Activated CD8-positive, alpha-beta memory T cell treated with anti-CD3 and anti-CD28 coated beads, Interleukin-2, amount 50 U/mL, for 1 hour (primary cell): ENCODE data around the gene TF.
"Not testable (repeated sequence)": the region's sequence is repeated elsewhere in the genome, so short reads cannot be mapped to it uniquely, and the experiment has no call there.

Source experiments
- DNase-seq: peaks from one replicate; pipeline ENCODE4 v3.0.0-alpha.2; 2020; ENCODE audit errors: extremely low read depth

TF gene

DNA sequence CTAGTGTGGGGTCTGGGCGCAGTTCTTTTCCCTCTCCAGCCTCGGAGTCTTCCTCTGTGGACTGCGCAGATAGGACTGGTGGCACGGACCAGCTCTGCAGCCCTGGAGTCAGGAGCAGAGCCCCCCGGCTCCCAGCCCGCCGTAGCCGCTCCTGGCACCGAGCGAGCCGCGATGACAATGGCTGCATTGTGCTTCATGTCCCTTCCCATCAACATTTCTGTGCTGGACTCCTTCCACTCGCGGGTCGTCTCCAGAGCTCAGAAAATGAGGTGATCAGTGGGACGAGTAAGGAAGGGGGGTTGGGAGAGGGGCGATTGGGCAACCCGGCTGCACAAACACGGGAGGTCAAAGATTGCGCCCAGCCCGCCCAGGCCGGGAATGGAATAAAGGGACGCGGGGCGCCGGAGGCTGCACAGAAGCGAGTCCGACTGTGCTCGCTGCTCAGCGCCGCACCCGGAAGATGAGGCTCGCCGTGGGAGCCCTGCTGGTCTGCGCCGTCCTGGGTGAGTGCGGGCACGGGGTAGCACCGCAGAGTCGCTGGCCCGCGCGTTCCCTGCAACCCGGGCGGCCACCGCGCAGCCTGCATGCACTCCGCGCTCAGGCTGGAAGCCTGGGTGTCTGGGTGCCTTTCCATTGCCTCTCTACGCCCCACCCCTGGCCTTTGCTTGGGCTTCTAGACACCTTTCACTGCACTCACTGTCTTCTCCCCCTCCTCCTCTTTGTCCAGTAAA is at the start of gene TF:
Gene TF (plus strand): TSS at position 413 of the 731 bp plus-strand sequence. CDS start 48 bp downstream, at position 461.
- DNase-seq, result no peak

DNA sequence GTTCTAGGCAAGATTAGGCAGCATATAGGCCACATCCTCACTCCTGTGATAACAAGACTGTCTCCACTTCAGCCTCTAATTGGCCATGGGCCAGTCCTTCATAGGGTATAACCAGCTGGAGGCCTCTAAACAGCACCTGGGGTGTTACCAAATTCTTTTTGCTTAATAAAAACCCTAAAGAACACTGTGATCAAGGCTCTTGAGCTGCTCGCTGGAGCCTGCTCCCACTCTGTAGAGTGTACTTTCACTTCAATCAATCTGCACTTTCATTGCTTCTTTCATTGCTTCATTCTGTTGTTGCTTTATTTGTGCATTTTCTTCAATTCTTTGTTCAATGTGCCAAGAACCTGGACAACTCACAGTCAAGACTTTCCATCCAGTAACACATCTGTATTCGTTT is 48.2 kb upstream of the TF start:
- no peak for DNase-seq

DNA sequence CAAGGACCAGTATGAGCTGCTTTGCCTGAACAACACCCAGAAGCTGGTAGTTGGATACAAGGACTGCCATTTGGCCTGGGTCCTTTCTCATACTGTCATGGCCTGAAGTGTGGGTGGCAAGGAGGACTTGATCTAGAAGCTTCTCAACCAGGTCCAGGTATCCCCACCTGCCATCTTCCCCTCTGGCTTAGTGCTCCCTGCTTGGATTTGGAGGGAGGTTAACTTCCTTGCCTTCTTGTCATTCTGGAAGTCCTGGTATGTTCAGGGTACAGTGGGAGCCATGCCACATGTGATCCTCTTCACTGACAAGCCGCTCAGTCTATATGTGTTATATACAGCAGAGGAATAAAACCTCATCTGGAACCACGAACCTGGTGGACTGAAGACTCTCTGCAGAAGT is 46.7 kb upstream of the TF start:
- DNase-seq, result no peak

DNA sequence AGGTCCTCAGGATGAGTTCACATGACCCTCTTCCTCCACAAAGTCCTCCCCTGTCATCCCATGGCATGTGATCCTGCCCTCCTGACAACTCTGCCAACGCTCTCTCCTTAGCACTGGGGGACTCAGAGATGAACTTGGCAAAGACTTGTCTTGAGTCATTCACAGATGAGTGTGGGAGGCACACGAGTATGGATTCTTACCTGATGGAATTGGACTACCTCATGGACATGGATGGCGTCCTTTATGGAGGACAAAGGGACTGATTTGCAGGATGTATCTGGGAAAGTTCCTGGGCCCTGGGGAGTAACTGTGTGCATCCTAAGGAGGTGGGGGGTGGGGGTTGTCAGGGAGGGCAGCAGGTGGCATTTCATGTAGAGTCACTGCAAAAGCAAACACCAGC is 46.3 kb upstream of the TF start:
- no peak for DNase-seq

DNA sequence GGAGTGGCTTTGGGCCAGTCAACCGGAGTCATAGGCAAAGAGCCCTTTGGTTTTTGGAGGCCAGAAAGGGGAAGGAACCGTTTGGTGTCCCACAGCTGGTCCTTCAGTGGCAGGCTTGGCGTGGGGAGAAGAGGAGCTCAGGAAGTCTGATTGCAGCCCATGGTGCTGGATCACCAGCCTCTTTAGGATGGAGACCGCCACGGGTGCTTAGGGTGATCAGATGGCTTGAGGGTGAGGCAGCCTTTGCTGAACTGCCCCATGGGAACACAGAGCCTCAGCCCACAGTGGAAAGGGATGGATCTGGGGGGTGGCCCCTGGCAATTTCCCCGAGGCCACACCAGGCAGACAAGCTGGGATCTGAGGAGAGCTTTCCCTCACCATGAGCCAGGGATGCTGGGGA is 45.8 kb upstream of the TF start:
- DNase-seq, result no peak

DNA sequence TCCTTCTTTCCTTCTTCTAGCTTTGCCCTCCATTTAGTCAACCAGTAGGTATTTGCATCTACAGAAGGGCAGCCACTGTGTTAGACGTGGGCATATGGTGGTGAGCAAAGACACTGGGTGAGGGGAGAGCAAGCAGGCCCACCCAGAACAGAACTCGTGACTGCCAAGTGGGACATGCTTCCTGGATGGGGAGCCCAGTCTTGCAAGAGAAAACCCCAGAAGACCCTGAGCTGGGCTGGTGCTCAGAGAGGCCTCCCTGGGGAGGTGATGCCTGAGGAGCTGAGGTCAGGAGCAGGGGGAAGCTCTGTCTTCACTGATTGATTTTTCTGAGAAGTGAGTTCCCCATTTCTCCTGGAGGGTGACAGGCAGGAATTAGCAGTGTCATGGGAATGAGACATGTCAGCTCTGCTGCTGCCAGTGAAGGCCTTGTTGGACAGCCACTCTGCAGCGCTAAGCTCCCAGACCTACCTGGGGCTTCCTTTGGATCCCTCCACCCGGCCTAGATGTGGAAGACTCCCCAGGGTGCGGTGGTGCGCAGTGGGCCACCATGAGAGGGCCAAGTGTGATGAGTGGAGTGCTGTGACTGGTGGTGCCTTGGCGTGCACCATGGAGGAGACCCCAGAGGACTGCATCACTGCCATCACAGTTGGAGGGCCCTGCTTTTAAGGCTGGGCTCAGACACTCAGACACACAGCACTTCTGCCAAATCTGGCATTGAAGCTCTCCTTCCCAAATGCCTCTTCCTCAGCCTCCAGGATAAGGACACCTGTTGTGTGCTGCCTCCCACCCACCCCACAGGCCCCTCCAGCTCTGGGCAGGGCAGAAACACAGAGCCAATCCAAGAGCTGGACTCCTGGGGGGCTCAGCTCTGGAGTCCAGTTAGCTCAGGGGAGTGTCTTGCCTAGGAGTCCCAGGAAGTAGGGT is 44.5 kb upstream of the TF start:
- no peak for DNase-seq

DNA sequence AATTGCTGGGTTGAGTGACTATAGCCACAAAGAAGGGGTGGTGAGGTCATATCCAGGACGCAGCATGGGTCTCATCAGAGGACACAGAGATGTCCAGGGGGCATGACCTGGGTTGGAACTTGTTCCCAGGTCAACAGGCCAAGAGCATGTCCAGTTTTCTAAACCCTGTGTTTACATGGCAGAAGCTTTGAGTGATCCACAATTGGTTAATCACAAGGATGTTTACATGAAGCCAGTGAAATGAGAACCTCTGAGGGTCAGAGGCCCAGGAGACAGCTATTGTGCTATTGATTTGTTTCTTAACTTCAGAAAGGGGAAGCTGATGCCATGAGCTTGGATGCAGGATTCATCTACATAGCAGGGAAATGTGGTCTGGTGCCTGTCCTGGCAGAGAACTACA is 42.3 kb upstream of the TF start:
- no peak for DNase-seq

DNA sequence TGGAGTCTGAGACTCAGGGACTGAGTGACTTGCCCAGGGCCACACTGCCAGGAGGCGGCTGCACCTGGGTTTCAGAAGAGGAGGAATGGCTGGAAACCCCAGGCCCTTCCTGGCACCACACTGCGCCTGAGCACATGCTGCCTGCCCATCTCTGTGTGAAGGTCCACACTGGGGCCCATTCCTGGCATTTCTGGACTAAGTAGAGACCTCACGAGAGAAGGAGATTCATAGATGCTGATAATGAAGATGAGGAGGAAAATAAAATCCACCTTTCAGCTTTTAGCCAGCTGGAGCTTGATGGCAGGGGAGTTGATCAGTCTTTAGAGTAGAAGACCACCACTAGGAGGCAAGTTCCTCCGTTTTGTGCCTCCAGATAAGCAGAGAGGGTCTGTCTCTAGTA is 40.2 kb upstream of the TF start:
- DNase-seq, result no peak

DNA sequence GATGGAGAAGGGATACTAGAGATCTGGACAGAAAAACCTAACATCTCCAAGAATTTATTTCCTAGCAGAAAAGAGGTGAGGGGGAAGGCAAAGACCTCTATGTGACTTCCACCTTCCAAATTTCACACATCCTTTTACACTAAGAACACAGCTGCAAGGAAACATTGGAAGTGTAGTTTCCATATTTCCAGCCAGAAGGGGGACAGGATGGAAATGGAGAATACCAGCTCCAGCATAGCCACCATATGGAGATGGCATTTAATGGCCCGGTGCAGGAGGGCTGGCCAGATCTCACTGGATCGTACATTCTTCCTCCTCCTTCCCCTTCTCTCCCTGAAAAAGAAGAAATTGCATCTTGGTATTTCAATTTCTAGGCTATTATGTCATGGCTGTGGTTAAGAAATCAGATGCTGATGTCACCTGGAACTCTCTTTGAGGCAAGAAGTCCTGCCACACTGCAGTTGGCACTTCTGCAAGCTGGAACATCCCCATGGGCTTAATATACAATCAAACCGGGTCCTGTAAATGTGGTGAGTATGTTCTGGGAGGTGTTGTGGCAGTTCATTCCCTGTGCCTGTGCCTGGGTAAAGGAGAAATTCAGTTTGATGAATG is 36.9 kb upstream of the TF start:
- DNase-seq, result no peak

DNA sequence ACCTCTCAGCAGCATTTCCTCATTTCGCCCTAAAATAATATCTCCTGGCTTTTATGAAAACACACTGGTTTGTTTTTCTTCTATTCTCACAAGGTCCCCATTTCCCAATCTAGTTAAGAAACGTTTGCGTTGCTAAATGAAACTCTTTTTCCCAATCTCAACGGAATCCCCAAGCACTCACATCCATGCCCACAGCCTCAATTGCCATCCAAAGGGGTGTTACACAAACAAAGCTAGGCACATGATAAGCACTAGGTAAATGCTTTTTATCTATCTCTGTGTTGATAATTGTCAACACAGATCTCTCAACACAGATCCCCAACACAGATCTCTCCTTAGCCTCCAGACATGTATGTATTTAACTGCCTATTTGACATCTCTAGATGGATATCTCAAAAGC is 35.2 kb upstream of the TF start:
- no peak for DNase-seq

DNA sequence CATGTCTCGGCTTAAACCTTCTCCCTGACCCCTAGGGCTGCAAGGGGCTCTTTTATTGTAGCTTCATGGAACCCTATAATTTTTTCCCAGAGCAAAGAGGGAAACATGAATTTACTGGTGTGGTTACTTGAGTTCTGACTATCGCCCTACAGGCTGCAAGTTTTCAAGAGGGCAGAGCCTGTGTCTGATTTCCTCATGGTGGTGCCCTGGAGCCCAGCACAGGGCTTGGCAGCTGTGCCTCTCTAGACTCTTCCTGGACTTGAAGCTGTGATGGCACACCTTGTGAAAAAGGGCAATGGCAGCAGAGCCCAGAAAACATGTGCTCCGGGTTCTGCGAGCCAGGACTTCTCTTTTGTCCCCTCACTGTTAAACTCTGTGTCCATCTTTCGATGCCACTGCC is 34.2 kb upstream of the TF start:
- no peak for DNase-seq

DNA sequence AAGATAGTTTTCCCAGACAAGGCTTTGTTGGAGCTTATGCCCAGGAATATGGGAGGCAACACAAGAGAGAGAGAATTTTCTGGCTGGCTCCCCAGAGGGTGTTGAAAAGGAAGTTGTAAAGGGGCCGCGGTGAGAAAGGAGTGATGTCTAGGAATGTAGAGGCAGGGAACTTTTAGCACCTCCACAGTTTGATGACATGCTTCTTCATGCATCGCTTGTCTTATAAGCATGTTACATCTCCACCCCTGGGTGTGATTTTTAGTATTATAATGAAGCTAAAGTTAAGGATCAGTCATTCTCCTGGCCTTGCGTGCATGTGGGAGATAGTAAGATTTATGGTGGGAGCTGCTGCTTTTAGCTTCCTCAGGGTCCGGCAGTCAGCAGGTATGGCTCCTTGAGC is 32.8 kb upstream of the TF start:
- no peak for DNase-seq

DNA sequence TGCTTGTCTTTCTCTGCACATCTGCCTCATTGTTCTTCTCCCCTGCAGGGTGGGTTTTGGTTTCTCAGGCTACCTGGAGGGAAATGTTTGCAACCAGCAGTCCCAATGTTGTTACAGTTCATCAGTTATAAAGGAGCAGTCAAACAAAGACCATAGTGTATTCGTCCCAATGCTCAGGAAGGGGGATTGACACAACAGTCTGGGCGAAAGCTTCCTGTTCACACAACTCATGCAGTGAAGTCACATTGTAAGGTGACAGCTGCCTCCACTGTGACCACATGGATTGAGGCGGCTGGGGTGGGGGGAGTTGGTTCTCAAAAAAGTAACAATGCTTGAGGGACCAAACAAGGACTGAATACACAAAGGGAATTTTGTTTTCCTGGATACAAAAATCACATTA is 28.8 kb upstream of the TF start:
- no peak for DNase-seq

DNA sequence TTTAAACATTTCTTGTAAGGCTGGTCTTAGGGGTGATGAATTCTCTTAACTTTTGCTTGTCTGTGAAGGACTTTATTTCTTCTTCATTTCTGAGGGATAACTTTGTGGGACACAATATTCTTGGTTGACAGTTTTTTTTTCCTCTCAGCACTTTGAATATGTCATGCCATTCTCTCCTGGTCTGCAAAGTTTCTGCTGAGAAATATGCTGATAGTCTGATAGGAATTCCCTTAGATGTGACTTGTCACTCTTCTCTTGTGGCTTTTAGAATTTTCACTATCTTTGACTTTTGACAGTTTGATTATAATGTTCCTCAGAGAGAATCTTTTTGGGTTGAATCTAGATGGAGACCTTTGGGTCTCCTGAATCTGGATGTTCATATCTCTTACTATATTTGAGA is 23.3 kb upstream of the TF start:
- DNase-seq, result no peak

DNA sequence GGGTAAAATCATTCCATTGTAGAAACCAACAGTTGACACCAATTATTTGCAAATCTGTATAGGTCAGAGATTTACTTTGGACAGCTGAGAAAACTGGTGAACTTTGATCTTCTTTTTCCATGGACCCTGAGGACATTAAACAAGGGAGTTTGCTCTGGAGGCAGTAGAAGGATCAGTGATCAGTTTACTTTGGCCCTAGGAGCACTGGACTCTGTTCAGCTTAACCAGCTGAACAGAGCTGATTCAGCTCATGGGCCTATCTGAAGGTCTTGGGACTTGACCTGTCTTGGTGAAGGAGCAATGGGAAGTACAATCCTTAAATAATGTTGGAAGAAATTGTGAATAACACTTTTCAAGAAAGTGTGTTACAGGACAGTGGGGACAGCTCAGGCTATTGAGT is 15.2 kb upstream of the TF start:
- DNase-seq, result no peak

DNA sequence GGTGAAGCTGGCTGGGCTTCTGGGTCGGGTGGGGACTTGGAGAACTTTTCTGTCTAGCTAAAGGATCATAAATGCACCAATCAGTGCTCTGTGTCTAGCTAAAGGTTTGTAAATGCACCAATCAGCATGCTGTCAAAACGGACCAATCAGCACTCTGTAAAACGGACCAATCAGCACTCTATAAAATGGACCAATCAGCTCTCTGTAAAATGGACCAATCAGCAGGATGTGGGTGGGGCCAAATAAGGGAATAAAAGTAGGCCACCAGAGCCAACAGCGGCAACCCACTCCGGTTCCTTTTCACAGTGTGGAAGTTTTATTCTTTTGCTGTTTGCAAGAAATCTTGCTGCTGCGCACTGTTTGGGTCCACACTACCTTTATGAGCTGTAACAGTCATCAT is 14.0 kb upstream of the TF start:
- DNase-seq, result not testable (repeated sequence)

DNA sequence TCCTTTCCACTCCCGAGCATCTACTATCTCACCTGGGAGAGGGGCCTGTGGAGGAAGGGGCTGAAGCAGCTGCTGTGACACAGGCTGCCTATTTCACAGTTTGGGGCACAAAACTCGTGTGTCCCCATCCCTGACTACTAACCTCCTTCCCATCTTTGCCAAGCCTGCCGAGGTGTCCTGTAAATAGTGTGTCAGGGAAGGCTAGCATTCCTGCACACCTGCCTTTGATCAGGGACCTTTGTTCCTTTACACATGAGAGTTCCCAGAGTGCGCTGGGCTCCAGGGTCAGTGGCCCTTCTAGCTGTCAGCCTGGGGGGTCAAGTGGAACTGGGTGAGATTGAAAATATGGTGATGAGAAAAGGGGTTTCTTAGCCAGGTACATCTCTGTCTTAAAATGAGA is 13.0 kb upstream of the TF start:
- DNase-seq, result no peak

DNA sequence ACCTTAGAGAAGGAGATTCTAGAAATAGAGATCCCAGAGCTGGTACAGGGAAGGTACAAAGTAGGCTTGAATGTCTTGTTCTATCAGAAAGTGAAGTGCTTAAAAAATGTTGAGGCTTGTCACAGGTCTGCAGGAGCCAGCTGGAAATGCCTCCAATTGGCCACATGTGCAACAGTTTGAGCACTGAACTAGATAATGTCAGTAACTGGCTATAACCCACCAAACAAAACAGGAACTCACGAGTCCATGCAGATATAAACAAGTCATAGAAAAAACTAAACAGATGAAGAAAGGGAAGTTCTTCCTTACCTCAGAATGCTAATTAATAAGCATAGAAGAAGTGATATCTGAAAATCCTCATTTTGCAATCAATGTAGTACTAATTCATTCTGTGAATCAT is 11.9 kb upstream of the TF start:
- no peak for DNase-seq

DNA sequence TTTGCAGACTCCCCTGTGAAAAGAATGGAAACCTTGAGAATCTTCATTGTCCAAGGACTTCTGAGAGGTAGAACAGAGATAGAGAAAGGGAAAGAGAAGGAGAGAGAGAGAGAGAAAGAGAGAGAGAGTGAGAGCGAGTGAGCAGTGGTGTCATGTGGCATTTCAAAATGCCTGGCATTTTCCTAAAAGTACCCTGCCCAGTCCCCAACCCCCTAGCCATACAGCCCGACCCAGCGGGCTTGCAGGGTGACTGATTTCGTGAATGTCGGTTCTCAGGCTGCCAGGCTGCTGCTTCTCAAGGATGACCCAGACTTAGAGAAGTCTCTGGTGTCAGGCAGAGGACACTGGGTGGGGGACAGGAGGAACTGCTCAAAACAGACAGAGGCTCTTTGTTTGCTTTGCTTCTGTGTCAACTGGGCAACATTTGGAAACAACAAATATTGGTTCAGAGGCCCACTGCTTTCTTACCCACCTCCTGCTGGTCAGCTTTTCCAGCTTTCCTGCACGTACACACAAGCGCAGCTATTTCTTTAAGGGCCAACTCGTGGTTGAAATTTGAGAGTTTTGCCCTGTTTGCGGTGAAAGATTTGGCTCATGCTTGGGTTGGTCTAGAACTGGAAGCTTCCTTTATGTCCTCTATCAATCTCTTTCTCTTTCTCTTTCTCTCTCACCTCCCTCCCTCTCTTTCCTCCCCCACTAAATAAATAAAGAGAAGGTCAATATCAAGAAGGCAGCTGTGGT is 3.7 kb upstream of the TF start:
- DNase-seq, result no peak

DNA sequence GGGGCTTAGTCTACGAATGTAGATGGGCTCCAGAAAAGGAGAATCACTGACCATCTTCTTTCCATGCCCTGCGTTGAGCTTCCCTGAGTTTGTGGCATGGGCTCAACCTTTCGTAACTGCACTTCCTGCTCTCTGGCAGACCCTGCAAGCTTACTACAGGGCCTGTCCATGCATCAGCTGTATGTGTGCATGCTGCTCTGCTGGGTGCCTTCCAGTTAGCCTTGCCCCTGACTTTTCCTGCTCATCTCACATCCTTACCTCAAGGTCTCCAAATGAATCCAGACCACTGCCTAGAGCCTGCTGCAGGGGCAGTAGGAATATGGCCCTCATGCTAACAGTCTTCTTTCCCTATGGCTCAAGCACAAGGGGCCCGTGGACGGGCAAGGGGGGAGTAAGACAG is 2.0 kb upstream of the TF start:
- no peak for DNase-seq

DNA sequence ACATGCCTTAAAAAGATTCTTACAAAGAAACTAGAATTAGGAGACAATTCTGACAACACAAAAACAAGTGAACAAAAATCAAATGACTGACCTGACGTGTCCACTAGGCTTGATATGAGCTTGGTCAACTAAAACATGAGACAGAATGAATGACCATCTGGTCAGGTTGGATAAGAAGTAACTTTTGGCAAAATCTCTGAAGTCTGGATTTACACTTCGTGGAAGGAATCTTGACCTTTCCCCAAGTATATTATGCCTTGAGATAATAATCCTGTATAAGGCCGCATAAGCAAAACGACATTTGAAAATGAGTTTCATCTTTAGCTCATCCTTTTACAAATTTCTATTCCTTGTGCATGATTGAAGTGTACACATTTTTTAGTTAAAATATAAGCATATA is 1.1 kb upstream of the TF start:
- DNase-seq, result no peak

DNA sequence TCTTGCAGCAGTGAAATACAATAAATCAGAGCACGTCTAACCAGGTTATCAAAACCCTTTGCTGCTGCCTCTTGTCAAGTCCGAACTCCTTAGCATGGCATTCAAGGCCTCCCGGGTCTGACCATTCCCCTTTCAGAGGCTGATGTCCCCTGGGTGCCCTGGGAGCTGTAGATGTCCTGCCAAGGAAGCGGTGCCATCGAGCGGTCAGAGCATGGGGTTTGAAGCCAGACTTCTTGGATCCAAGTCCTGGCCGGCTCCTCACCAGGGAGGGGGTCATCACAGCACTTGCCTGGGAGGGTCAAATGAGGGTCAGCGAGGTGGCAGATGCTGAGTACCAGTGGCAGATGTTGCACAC is 496 bp downstream of the TF start:
- no peak for DNase-seq
